ENCODE data around the gene UVRAG.

Gene UVRAG

DNA sequence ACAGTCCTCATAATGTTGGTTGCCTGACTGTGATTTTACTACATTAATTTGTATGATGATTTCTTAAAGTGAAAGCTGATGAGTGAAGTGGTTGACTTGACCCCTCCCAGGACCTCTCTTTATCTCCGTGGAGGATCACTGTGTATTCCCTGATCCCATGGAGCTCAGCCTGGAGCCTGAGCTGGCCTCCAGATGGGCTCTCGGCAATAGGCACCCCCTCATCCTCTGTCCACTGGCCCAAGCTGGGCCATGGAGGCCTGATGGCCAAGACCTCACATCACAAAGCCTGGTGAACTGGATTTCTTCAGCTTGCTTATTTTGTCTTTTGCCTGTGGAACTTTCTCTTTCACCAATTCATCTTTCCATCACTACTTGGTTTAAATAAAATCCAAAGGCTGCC lies 316.1 kb downstream of the UVRAG start:
- DNase-seq = no peak

DNA sequence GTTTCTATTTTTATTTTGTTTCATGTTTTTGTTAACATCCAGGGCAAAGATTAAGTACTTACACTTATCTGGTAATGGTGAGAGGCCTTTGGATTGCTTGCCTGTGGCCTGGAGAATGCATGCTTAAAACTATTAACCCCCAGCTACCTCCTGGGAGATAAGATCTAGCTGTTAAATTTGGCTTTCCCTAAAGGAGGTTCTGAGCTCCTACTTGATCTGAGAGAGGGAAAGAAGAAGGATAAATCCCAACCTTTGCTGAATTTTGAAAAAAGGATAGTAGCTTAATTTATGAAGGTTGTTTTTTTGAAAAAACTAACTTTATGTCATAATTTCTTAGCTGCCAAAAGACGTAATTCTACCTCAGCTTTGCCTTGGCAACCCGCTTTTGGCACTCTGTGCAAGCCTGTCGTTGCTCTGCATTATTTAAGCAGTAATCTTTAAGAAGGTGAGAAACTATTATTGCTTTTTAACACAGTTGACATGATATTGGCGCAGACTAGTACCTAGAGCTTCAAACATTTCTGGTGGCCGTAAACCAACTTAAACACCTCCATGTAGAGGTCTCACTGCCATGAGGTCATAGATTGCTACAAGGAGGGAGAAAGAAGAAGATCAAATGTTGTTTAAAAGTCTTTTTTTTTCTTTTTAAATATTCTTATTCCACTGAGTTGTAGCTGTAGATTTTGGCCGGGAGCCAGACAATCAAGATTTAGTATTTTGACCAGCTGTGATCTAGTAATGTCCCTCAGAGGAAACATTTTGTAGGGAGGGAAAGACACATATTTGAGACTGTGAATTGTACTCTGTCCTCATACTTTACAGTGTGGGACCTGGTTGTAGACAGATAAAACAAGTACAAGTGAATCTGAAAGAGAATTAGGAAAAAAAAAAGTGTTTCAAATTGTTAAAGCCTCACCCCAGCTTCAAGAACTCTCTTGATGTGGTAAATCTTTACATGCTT lies 316.9 kb downstream of the UVRAG start:
- no peak for DNase-seq

DNA sequence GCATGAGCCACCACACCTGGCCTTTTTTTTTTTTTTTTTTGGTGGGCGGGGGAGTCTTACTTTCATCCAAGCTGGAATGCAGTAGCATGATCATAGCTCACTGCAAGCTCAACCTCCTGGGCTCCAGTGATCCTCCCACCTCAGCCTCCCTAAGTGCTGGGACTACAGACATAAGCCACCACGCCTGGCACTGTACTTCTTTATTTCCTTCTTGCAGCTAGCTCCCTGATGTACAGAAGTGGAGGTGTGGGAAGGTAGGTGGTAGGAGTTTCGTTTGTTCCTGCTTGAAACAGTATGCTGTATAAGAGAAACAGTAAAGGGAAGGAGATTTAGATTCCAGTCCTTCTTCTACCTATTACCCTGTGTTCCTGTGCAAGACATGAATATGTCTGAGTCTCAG lies 319.2 kb downstream of the UVRAG start:
- DNase-seq = no peak

DNA sequence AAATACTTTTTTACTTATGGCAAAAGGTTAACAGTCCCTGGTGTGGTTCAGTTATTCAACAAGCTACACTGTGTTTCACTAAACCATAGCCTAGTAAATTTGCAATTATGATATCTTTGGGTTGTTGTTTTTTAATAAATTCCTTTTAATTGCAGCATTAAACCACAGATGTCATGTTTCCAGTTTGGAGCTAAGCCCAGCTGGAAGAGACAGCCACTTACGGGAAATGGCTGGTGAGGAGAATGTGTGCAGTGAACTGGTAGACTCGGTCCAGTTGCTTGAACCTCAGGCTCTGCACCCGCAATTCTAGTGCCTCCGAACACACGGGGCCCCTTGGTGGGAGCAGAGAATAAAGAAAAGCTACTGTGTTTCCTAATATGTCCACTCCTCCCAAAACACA lies 320.5 kb downstream of the UVRAG start:
- DNase-seq = no peak

DNA sequence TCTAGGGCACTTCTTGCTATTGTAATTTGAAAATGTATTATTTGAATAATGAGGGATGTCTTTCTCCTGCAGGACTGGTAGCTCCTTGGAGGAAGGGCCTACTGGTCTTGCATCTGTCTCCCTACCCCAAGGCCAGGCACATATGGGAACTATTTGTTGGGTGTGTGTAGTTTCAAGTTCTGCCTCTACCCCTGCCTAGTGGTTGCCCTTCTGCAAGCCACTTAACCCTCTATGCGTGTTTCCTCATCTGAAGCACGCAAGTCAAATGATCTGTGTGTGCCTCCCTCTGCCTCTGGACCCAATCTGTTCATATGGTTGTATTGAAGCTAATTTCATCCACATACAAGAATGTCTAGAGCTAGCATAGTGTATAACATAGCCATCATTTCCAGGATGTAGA lies 324.3 kb downstream of the UVRAG start:
- no peak for DNase-seq

DNA sequence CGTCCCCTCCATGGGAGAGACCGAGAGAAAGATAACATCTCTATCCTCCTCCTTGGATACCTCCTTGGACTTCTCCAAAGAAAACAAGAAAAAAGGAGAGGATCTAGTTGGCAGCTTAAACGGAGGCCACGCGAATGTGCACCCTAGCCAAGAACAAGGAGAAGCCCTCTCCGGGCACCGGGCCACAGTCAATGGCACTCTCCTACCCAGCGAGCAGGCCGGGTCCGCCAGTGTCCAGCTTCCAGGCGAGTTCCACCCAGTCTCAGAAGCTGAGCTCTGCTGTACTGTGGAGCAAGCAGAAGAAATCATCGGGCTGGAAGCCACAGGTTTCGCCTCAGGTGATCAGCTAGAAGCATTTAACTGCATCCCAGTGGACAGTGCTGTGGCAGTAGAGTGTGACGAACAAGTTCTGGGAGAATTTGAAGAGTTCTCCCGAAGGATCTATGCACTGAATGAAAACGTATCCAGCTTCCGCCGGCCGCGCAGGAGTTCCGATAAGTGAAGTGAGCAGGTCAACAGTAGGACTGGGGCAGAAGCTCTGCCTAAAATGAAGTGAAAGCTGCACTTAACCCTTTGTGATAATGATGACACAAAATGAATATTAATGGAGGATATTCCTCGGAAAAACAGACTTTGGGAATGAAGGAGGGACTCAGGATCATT lies 326.0 kb downstream of the UVRAG start:
- DNase-seq = no peak

DNA sequence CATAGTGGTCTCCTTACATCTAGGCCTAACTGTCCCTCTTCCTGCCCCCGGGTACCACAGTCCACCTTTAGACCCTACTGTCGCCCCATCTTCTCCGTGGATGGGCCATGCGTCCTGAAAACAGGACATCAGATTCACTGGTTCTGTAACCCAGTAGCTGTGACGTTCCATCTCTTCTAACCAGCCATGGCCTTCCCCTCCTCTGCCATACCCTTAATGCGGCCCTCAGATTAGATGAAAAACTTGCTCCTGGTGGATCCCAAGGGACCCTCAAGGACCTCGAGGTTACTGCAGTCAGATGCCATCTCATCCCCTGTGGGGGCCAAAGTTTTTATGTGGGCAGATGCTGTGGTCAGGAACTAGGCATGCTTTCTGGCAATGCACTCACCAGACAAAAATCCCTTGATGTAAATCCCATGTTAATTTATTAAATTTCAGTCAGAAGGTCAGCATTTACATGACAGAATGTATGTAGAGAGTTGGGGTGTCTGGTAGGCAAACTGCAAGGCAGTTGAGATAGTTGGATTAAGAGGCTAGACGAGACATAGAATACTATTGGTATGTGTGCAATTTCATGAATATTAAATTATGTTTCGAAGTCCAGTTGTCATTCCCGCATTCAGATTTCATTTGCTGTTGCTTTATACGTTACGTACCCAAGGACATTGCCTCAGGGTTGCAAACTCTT lies 327.0 kb downstream of the UVRAG start:
- no peak for DNase-seq

DNA sequence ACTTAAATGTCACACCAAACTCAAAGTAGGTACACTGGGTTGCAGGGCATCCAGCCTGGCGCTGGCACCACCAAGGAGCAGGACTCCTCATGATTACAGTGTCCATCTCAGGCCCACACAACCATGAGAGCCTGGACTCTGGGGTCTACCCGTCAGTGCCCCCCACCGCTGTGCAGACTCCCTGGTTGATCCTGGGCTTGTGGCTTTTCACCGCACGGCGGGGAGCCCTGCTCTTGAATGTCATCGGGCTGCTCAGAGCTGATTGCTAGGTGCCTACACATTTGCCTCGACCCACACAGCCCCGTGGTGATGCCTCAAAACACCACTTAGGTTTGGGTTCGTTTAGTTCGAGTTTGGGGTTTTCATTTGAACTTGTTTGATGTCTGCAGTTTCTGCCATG lies 328.3 kb downstream of the UVRAG start:
- DNase-seq = no peak

DNA sequence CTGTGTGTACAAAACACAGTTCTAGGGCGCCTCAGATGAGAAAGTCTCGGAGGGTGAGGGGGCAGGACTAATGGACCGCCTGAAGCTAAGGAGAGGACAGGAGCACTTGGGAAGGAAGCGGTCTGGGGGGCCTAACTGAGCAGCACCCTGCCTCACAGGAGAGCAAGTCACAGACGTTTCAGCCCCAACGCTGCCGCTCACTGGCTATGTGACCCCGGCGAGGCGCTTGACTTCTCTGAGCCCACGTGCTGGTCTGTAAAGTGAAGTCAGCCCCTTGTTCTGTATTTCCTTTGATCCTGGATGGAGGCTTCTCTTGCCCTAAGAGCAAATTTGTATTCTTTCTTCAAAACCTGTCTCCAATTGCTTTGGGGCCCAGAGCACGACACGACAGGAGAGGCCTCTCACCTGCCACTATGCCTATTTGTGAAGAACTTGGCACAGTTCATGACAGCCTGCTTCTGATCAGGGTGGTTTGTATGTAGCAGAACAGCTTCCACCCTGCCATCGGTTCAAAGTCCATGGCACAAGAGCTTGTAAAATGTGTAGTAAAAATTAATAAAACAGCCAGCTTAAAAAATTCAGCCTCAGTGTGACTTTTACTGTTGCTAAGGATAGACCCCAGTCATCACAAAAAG lies 332.2 kb downstream of the UVRAG start:
- no peak for DNase-seq

DNA sequence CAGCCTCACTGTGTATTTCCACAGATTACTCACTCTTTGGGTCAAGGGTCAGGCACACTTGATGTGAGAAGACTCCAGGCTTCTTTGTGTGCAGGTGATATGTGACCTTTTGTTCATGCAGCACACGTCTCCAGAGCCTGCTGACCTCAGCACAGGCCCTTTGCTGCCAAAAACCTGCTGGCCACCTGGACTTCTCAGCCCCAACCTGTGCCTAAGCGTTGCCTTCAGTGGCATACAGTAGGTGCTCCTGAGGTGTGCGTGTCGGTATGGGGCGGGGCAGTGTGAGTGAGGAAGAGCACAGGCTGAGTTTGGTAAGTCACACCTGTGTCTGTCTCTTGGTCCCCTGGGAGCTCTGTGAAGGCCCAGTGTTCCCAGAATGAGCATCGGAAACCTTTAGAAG lies 333.2 kb downstream of the UVRAG start:
- DNase-seq = peak; percentile 52

DNA sequence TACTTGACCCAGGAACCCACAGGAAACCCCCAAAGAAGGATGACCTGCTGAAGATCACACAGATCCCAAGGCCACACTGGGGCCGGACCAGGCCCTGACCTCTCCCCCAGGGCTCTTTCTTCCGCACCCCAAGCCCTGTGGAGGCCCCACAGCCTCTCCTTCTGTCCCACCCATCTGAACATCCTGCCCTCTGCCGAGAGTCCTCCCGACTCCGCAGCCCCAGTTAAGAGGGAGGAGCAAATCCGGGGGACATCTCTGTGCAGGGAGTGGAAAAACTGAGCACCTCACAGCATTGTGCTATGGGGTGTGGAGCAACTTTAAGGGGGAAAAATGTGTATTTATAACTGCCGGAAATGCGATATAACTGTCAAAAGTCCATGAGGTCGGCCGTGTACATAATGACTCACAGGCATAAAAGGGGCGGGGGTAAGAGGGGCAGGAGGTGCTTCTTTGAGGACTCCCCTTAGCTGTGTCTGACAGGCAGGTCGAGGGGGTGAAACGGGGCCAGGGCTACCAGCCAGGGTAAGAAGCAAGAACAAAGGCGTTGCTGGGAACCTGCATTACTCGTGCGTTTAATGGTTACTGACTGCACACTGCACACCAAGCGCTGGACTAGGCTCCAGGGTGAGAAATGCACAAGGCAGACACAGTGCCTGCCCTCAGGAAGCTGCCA lies 334.1 kb downstream of the UVRAG start:
- DNase-seq = no peak

DNA sequence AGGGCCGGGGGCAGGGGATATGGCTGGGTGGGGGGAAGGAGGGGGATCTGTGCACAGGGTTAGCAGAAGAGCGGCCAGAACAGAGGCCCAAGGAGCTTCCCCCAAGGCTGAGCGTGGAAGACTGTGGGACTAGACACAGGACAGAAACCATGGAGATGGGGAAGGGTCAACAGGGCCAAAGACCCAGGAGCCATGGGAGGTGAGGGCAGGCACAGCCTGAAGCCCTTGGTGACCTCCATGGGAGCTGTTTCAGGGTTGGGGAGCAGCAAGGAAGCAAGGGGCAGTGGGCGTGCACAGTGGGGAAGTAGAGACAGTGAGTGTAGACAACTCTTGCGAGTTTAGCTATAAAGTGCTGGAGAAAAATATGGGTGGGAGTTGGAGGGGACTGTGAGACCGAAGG lies 334.7 kb downstream of the UVRAG start:
- DNase-seq = no peak

DNA sequence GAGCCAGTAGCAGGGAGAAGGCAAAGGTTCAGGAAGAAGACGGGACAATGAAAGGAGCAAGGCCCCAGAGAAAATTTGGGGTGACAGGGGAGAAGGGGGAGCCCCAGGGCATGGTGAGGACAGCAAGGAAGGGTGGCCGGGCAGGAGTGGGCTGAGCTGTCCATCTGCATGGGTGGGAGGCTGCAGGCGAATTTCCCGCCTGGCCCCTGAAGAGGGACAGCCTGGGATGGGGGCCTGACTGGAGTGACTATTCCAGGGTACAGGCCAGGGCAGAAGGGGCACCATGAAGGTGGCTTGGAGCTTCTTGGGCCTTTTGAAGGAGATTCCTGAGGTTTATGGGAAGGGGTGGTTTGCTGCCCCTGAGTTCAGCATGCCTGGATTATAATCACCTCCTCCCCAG lies 335.1 kb downstream of the UVRAG start:
- DNase-seq = no peak

DNA sequence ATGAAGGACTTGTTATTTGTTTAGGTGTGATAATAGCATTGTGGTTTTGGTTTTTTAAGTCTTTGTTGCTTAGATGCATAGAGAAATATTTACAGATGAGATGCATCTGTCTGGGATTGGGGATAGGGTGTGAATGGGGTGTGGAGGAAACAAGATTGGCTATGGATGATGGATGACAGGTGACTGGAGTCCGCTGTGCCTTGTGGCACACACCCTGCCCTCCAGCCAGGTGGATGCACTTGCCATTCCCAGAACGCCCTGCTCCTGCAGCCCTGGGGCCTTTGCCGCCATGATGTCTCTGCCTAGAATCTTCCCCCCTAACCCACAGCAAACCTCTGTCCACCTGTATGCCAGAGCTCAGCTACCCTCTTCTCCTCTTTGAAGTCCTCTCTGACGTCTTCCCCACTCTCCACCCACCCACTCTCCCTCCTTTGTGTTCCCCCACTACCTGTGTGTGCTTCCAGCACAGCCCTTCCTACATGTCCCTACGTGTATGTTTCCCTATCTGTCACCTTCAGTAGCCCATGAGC lies 336.6 kb downstream of the UVRAG start:
- no peak for DNase-seq

DNA sequence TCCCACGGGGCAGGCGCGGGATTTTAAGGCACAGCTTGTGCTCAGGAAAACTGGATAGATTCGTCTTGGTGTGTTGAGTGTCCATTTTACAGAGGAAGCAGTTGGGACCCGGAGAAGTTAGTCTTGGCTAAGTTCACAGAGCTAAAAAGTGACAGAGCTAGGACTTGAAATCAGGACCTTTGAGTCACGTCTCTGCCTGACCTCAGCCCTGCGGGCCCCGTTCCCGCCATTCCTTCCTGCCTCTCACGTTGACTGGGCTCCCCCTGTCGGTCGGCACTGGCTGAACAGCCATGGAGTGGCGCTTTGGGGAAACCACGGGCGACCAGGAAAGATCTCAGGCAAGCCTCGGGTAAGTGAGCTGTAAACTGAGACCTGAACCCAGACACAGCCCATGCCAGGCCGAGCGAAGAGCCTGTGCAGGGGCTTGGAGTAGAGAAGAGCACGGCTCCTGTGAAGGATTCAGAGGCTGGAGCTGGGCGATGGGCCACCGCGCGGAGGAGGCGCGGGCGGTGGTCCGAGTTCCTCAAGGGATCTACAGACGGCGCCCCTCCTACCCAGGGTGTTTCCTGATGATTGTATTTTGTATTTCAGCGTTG lies 337.2 kb downstream of the UVRAG start:
- peak; percentile 94 for DNase-seq

DNA sequence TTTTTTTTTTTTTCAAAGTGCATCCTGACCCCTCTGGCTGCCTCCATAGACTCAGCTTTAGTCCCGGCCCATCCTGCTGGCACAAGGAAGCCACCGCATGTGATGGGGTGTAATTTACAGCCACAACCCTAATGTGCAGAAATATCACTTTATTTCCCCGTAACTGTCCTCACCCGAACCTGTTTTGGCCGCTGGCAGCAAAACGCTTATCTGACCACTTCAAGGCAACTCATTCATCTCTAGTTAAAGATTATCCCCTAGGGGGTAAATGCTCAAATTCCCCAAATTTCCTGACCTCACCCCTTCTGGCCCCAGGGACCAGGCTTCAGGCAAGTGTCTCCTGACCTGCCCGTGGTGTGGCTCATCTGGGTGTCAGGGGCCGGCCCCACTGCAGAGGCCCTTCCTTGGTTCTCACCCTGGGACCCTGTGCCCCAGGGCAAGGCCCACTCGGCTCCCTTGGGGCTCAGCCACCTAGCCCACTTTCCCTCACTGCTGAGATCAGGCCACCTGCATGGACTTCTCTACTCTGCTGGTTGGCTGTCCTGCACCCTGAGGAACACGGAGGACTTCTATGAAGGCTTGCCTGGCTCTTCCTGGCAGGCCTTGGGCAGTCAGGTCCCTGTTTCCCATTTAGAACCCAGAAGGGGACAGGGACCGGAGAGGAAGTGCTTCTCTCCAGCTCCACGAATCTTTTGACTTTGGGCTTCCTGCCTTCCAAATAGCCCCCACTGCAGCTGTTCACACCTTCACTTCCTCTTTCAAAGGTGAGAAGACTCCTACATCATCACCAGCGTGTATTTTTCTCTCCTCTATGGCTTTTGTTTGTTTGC lies 337.9 kb downstream of the UVRAG start:
- DNase-seq = peak; percentile 60

DNA sequence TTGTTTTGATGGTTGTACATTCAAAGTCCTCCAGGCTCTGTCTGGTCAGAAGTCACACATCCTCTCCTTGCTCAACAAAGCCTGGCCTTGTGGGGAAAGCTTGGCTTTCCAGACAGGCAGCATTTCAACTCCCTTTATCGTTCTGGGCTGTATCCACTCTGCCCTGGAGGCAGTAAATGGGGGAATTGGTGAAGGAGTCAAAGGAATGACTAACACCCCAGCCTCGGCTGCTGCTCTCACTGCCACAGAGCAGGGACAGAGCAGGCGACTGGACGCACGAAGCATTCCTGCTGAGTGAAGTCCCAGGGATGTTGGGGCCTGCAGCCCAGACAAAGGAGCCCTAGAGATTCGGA lies 338.5 kb downstream of the UVRAG start:
- no peak for DNase-seq

DNA sequence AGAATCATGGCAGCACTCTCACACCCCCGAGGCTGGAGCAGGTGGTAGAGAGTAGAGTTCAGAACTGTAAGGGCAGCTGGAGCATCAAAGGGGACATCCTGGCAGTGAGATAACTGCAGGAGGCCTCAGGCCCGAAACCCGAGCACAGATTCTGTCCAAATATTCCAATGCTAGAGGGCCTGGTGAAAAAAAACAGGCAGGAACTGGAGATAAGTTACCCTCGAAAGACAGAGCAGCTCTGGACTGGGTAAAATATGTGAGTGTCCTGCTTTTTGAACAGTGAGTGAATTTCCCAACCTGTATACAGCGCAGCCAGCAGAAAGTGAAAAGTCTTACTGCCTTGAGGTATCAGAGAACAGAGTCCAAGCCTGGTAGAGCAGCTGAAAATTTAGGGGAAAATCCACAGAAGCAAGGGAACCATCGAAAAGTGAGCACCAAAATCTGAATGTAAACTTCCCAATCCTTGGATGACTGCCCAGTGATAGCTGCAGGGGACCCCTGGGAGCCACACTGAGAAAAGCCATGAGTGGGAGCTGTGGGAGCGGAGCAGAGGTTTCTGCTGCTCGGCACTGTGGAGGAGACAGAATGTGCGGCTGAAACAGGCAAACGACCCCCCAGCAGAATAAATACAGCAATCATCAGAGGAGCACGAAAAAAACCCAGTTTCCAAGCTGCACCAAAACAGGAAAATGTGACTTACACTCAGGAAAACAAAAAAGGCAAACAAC lies 340.7 kb downstream of the UVRAG start:
- DNase-seq = no peak

DNA sequence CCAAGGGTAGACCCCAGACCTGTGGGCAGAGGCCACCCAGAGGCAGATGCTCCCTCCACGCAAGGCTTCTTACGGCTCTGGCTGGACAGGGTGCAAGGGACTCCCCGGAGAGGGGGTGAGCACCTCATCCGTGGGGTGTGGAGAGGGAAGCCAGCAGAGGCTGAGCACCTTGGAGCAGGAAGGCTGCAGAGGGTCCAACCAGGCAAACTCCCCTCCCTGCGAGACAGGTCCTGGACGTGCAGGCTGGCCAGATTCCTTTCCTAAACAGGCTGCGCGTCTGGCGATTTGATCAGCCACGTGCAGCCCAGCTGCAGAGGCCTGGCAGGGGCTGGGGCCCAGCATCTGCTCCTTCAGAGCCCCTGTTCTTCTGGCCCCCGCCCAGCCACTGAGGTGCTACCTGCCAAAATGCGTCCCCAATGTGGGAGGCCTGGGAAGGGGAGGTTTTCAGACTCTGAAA lies 342.0 kb downstream of the UVRAG start:
- DNase-seq = no peak

DNA sequence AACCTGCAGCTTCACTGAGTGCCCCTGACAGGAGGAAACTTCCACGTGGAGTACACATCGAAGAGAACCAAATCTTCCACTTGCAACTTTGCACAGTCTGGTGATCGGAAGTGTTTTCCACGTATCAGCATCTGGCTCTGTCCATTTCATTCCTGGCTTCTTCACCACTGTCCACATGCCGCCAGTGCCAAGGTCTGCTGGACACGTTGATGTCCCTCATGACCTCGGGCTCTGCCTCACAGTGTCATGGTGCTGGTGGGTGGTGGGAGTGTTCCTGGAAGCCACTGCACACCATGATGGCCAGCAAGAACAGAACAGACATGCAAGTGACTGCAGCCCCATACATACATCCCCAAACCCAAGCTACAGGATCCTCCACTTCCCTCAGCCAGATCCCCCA lies 342.9 kb downstream of the UVRAG start:
- DNase-seq = no peak
